T47D (cell line): ENCODE measurements around the gene CIDEA.
A peak's percentile ranks its signal among the peaks of the same experiment; 100 is the strongest.
"Not testable (repeated sequence)": the region's sequence is repeated elsewhere in the genome, so short reads cannot be mapped to it uniquely, and the experiment has no call there.

Experiments
- DNase-seq, 2 experiments: peaks; one replicate each; pipeline versions ENCODE4 v3.0.0 to v3.0.0-alpha.2; 2011 to 2012; ENCODE audit warnings: low read depth in 1 of 2, low spot score in 1 of 2
- JUND ChIP-seq: IDR thresholded peaks from 2 replicates; pipeline ENCODE4 v1.6.1; 2012; ENCODE audit warnings: low read depth
- in situ Hi-C: cut with HindIII; loops from 2 replicates; pipeline ENCODE4 v1.10.0; 2016; ENCODE audit warnings: low sequenced_read_pairs, low pct_unique_long_range_greater_than_20kb

The CIDEA gene

GRCh38 chr18:12231040-12231882, 22.9 kb upstream of the CIDEA start:
- DNase-seq = no peak
- in situ Hi-C loops = no loop called here
- no peak for TF ChIP-seq JUND

GRCh38 chr18:12231986-12232385, 22.2 kb upstream of the CIDEA start:
- no peak for DNase-seq
- in situ Hi-C loops = no loop called here
- no peak for TF ChIP-seq JUND

GRCh38 chr18:12233378-12233777, 20.8 kb upstream of the CIDEA start:
- DNase-seq = no peak
- no peak for TF ChIP-seq JUND
- in situ Hi-C loops = no loop called here

- DNase-seq = no peak
- TF ChIP-seq JUND = no peak
- in situ Hi-C loops = no loop called here
Measured at GRCh38 chr18:12234451-12235190, 19.5 kb upstream of the CIDEA start.

GRCh38 chr18:12236141-12236540, 18.0 kb upstream of the CIDEA start:
- no peak for TF ChIP-seq JUND
- DNase-seq = no peak
- in situ Hi-C loops = no loop called here

- no peak for TF ChIP-seq JUND
- in situ Hi-C loops = no loop called here
- peak; percentile 55 to 57 for DNase-seq
Measured at GRCh38 chr18:12236934-12237832, 17.0 kb upstream of the CIDEA start.

- TF ChIP-seq JUND = no peak
- in situ Hi-C loops = no loop called here
- no peak for DNase-seq
Measured at GRCh38 chr18:12238826-12239225, 15.3 kb upstream of the CIDEA start.

- TF ChIP-seq JUND = no peak
- in situ Hi-C loops = no loop called here
- DNase-seq = no peak
Measured at GRCh38 chr18:12239431-12239830, 14.7 kb upstream of the CIDEA start.

- no peak for DNase-seq
- TF ChIP-seq JUND = no peak
- in situ Hi-C loops = no loop called here
Measured at GRCh38 chr18:12242658-12243260, 11.4 kb upstream of the CIDEA start.

- in situ Hi-C loops, DNase-seq: not testable (repeated sequence)
Measured at GRCh38 chr18:12243272-12243671, 10.9 kb upstream of the CIDEA start.

- in situ Hi-C loops = no loop called here
- no peak for TF ChIP-seq JUND
- no peak for DNase-seq
Measured at GRCh38 chr18:12245793-12246135, 8.4 kb upstream of the CIDEA start.
